ENCODE data around the gene CD247.

Gene CD247

DNA sequence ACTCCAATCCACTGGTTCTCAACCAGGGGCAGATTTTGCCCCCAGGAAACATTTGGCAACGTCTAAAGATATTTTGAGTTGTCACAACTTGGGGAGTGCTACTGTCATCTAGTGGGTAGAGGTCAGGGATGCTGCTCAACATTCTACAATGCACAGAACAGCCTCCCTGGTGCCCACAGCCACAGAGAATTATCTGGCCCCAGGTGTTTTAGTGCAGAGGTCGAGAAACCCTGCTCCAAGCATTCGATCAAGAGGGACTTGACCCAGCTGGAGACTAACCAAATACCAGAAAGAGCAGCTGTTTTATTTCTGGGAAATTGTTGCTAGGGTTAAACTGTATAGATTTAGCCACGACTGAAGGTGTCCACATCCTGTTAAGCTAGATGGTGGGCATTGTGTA lies 19.2 kb downstream of the CD247 start:
- no peaks in the 10 kb centered on the region for H3K9me3 ChIP-seq (ENCODE audit: insufficient read depth, low read depth, low read length)
- H3K27ac ChIP-seq (ENCODE audit: low read depth, low read length) = no peak overlapping the region
- WGBS = 93% methylated on average over 4 of the region's 4 CpGs
- H3K27me3 ChIP-seq (ENCODE audit: insufficient read depth, low read length) = no peaks in the 10 kb centered on the region
- peaks cover 26% of the 10 kb centered on the region for H3K4me1 ChIP-seq (ENCODE audit: insufficient read depth, low read length)
- no peak overlapping the region for H3K9ac ChIP-seq (ENCODE audit: low read depth, low read length)
- no peaks in the 10 kb centered on the region for H3K36me3 ChIP-seq (ENCODE audit: insufficient read depth, low read length)
- no peak overlapping the region for H3K4me3 ChIP-seq (ENCODE audit: low read length)

DNA sequence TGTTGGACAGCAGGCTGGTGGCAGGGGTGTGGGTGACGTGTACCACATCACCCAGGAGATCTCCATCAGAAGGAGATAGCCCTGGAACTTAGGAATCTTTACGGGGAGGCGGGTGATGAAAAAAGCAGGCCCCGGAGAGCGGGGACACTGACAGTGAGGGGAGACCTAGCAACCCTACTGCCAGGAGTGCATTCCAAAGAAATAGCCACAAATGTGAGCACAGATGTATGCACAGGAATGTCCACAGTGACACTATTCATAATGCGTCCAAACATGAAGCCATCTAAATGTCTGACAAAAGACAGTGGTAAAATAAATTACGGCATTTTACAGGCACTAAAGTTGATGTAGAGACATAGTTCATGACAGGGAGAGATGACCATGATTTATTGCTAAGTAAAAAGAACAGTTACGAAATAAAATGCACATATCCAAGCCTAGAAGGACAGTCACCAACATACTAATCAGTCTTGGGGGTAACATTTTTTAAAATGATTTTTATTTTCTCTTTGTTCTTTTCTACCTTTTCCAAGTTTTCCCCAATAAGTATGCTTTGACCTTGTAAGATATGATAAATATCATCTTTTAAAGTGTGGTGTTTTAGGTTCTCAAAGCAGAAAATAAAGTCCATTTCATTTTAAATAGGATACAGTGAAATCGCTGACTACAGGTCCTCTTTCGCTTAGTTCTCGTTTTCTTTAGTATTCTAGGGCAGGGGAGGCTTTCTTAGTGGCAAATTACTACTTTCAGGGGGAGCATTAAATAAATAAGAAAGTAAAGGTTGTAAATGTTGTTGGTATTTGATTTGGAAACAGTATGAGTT lies 21.3 kb downstream of the CD247 start:
- Histone ChIP-seq H3K27ac (ENCODE audit: low read depth, low read length) (no peak overlapping the region), H3K27me3 (ENCODE audit: insufficient read depth, low read length) (no peaks in the 10 kb centered on the region), H3K9me3 (ENCODE audit: insufficient read depth, low read depth, low read length) (no peaks in the 10 kb centered on the region), H3K9ac (ENCODE audit: low read depth, low read length) (no peak overlapping the region), H3K4me3 (ENCODE audit: low read length) (no peak overlapping the region), H3K4me1 (ENCODE audit: insufficient read depth, low read length) (peaks cover 12% of the 10 kb centered on the region), H3K36me3 (ENCODE audit: insufficient read depth, low read length) (no peaks in the 10 kb centered on the region)
- WGBS = 92% methylated on average over 10 of the region's 11 CpGs

DNA sequence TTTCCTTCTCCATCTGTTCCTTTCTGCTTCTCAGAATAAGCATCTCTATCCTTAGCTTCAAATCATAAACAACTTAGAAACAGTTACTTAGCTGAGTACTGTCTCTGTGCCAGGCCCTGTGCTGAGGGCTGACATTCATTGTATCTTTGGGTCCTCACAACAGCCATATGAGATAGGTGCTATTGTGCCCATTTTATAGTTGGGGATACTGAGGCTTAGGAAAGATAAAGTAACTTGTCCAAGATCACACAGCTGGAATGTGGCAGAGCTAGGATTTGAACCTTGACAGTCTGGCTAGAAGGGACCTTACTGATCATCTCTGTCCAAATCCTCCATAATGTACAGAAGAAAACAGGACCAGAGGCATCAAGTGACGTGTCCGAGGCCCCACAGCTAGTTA lies 25.0 kb downstream of the CD247 start:
- Histone ChIP-seq H3K4me1 (ENCODE audit: insufficient read depth, low read length) (peaks cover 22% of the 10 kb centered on the region), H3K36me3 (ENCODE audit: insufficient read depth, low read length) (no peaks in the 10 kb centered on the region)
- WGBS = 92% methylated on average over 2 of the region's 2 CpGs

GRCh38 chr1:167492481-167492910 lies 25.8 kb downstream of the CD247 start:
- Histone ChIP-seq H3K27me3 (ENCODE audit: insufficient read depth, low read length) (no peaks in the 10 kb centered on the region), H3K36me3 (ENCODE audit: insufficient read depth, low read length) (no peaks in the 10 kb centered on the region), H3K9me3 (ENCODE audit: insufficient read depth, low read depth, low read length) (no peaks in the 10 kb centered on the region), H3K9ac (ENCODE audit: low read depth, low read length) (no peak overlapping the region), H3K4me1 (ENCODE audit: insufficient read depth, low read length) (peaks cover 25% of the 10 kb centered on the region), H3K4me3 (ENCODE audit: low read length) (no peak overlapping the region), H3K27ac (ENCODE audit: low read depth, low read length) (peak overlapping the region; percentile 4; the same call in 1 of the 2 replicates)
- WGBS = 24% methylated on average over 5 of the region's 5 CpGs

More for the DNA sequence above, 25.0 kb downstream of the CD247 start:
- Histone ChIP-seq H3K27me3 (ENCODE audit: insufficient read depth, low read length) (no peaks in the 10 kb centered on the region), H3K9me3 (ENCODE audit: insufficient read depth, low read depth, low read length) (no peaks in the 10 kb centered on the region), H3K4me3 (ENCODE audit: low read length) (no peak overlapping the region), H3K9ac (ENCODE audit: low read depth, low read length) (no peak overlapping the region), H3K27ac (ENCODE audit: low read depth, low read length) (no peak overlapping the region)

DNA sequence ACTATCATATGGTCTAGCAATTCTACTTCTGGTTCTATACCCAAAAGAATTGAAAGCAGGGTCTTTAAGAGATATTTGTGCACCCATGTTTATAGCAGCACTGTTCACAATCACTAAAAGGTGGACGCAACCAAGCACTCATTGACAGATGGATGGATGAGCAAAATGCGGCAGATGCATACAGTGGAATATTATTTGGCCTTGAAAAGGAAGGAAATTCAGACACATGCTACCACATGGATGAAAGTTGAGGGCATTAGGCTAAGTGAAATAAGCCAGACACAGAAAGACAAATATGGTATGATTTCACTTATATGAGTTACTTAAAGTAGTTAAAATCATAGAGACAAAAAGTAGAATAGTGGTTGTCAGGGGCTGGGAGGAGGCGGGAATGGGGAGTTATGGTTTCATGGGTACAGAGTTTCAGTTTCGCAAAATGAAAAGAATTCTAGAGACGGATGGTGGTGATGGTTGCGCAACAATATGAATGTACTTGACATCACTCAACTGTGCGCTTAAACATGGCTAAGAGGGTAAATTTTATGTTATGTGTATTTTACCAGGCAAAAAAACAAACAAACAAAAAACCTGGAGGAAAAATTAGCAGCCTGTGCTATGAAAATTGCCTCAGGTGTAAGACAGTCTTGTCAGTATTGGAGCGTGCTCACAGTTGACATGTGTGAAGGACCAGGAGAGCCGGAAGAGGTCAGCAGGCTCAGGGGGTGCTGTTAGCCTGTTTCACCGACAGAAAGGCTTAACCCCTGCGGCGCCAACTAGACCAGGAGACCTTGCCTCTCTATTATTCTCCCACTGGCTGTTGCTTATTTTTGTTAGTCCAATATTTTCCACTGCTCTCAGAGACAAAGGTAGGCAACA lies 26.5 kb downstream of the CD247 start:
- Histone ChIP-seq H3K27me3 (ENCODE audit: insufficient read depth, low read length) (no peaks in the 10 kb centered on the region), H3K4me3 (ENCODE audit: low read length) (no peak overlapping the region), H3K27ac (ENCODE audit: low read depth, low read length) (no peak overlapping the region), H3K9me3 (ENCODE audit: insufficient read depth, low read depth, low read length) (no peaks in the 10 kb centered on the region), H3K36me3 (ENCODE audit: insufficient read depth, low read length) (no peaks in the 10 kb centered on the region), H3K9ac (ENCODE audit: low read depth, low read length) (no peak overlapping the region), H3K4me1 (ENCODE audit: insufficient read depth, low read length) (peaks cover 25% of the 10 kb centered on the region)
- 64% methylated on average over 11 of the region's 12 CpGs for WGBS

DNA sequence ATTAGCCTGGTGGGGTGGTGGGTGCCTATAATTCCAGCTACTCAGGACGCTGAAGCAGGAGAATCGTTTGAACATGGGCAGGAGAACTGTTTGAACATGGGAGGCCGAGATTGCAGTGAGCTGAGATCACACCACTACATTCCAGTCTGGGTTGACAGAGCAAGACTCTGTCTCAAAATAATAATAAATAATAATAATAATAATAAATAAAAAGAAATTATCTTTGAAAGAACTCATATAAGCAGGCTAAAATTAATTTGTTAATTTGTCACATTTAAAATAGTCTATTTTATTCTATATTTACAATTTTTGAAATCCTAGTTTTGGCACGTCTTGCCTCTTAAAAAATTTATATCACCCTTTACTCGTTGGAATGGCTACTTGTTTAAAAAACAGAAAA lies 27.6 kb downstream of the CD247 start:
- Histone ChIP-seq H3K36me3 (ENCODE audit: insufficient read depth, low read length) (no peaks in the 10 kb centered on the region), H3K9me3 (ENCODE audit: insufficient read depth, low read depth, low read length) (no peaks in the 10 kb centered on the region), H3K9ac (ENCODE audit: low read depth, low read length) (no peak overlapping the region), H3K27ac (ENCODE audit: low read depth, low read length) (no peak overlapping the region), H3K4me3 (ENCODE audit: low read length) (no peak overlapping the region), H3K27me3 (ENCODE audit: insufficient read depth, low read length) (no peaks in the 10 kb centered on the region), H3K4me1 (ENCODE audit: insufficient read depth, low read length) (peaks cover 25% of the 10 kb centered on the region)
- WGBS = 87% methylated on average over 4 of the region's 5 CpGs

GRCh38 chr1:167489571-167490340 lies 28.6 kb downstream of the CD247 start:
- Histone ChIP-seq H3K27ac (ENCODE audit: low read depth, low read length) (peak overlapping the region; percentile 81), H3K4me1 (ENCODE audit: insufficient read depth, low read length) (peaks cover 25% of the 10 kb centered on the region), H3K9me3 (ENCODE audit: insufficient read depth, low read depth, low read length) (no peaks in the 10 kb centered on the region), H3K9ac (ENCODE audit: low read depth, low read length) (peak overlapping the region; percentile 4; the same call in 1 of the 2 replicates), H3K4me3 (ENCODE audit: low read length) (peak overlapping the region; percentile 20), H3K27me3 (ENCODE audit: insufficient read depth, low read length) (no peaks in the 10 kb centered on the region), H3K36me3 (ENCODE audit: insufficient read depth, low read length) (no peaks in the 10 kb centered on the region)
- 13% methylated on average over 20 of the region's 20 CpGs for WGBS

- no peaks in the 10 kb centered on the region for H3K36me3 ChIP-seq (ENCODE audit: insufficient read depth, low read length)
- no peak overlapping the region for H3K4me3 ChIP-seq (ENCODE audit: low read length)
- peaks cover 25% of the 10 kb centered on the region for H3K4me1 ChIP-seq (ENCODE audit: insufficient read depth, low read length)
- no peak overlapping the region; the same call in 1 of the 2 replicates for H3K9ac ChIP-seq (ENCODE audit: low read depth, low read length)
- no peaks in the 10 kb centered on the region for H3K9me3 ChIP-seq (ENCODE audit: insufficient read depth, low read depth, low read length)
- H3K27ac ChIP-seq (ENCODE audit: low read depth, low read length) = peak overlapping the region; percentile 14; the same call in 1 of the 2 replicates
- 30% methylated on average over 14 of the region's 14 CpGs for WGBS
- H3K27me3 ChIP-seq (ENCODE audit: insufficient read depth, low read length) = no peaks in the 10 kb centered on the region
Observed at GRCh38 chr1:167488786-167489185, 29.5 kb downstream of the CD247 start.

DNA sequence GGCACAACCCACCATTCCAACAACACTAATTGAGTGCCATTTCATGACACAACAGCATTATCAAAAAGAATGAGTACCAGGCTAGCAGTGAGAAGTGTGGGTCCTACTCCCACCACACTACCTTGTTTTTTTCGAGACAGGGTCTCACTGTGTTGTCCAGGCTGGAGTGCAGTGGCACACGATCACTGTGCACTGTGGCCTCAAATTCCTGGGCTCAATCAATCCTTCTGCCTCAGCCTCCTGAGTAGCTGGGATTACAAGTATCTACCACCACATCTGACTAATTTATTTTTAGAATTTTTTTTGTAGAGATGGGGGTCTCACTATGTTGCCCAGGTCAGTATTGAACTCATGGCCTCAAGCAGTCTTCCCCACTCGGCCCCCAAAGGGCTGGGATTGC lies 30.7 kb downstream of the CD247 start:
- no peaks in the 10 kb centered on the region for H3K9me3 ChIP-seq (ENCODE audit: insufficient read depth, low read depth, low read length)
- H3K9ac ChIP-seq (ENCODE audit: low read depth, low read length) = no peak overlapping the region
- peaks cover 24% of the 10 kb centered on the region for H3K4me1 ChIP-seq (ENCODE audit: insufficient read depth, low read length)
- 93% methylated on average over 3 of the region's 3 CpGs for WGBS
- no peak overlapping the region for H3K27ac ChIP-seq (ENCODE audit: low read depth, low read length)
- no peaks in the 10 kb centered on the region for H3K36me3 ChIP-seq (ENCODE audit: insufficient read depth, low read length)
- no peak overlapping the region for H3K4me3 ChIP-seq (ENCODE audit: low read length)
- H3K27me3 ChIP-seq (ENCODE audit: insufficient read depth, low read length) = no peaks in the 10 kb centered on the region

GRCh38 chr1:167486090-167486824 lies 32.1 kb downstream of the CD247 start:
- WGBS = 83% methylated on average over 15 of the region's 15 CpGs
- Histone ChIP-seq H3K27me3 (ENCODE audit: insufficient read depth, low read length) (no peaks in the 10 kb centered on the region), H3K9ac (ENCODE audit: low read depth, low read length) (no peak overlapping the region), H3K9me3 (ENCODE audit: insufficient read depth, low read depth, low read length) (no peaks in the 10 kb centered on the region), H3K4me1 (ENCODE audit: insufficient read depth, low read length) (peaks cover 18% of the 10 kb centered on the region), H3K27ac (ENCODE audit: low read depth, low read length) (no peak overlapping the region), H3K36me3 (ENCODE audit: insufficient read depth, low read length) (no peaks in the 10 kb centered on the region), H3K4me3 (ENCODE audit: low read length) (no peak overlapping the region)
